HG03103 (cell line): ENCODE measurements around the gene SAPCD2.
"Not testable (repeated sequence)": the region's sequence is repeated elsewhere in the genome, so short reads cannot be mapped to it uniquely, and the experiment has no call there.

ENCODE experiments used
- ATAC-seq: cut with Tn5 transposase; IDR thresholded peaks from one replicate; pipeline ENCODE4 v1.9.1; 2021; ENCODE audit warnings: low read depth; ENCODE audit not compliant: unreplicated experiment

SAPCD2 gene

DNA sequence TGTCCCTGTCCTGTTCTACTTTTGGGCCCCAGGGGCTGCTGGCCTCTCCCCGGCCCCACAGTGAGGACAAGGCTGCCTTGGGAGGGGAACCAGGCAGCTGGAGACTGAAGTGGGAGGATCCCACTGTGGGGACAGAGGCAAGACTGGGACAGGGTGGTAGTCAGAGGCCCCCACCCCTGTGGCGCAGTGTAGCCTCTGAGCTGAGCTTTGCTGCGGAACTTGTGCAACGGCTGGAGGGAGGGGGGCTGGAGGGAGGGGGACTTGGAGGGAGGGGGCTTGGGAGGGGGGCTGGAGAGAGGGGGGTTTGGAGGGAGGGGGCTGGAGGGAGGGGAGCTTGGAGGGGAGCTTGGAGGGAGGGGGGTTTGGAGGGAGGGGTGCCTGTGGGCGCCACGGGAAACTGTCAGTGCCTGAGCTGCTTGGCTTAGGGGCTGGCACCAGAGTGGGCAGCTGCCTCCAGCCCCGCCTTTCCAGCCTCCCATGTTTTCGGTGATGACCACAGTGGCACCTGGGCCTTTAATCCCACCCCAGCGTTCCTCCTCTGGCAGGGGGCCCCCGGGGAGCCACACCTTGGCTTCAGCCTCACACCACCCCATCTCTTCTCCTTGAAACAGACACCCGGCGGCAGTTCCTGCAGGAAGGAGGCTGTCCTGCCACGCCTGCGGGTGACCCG is 36.2 kb downstream of the SAPCD2 start:
- no peak for ATAC-seq

DNA sequence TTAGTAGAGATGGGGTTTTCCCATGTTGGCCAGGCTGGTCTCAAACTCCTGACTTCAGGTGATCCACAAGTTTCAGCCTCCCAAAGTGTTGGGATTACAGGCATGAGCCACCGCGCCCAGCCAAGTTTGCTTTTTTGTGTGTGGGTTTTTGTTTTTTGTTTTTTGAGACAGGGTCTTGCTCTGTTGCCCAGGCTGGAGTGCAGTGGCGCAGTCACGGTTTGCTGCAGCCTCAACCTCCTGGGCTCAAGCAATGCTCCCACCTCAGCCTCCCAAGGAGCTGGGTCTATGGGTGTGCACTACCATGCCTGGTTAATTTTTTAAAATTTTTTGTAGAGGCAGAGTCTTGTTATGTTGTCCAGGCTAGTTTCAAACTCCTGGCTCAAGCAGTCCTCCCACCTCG is 36.9 kb downstream of the SAPCD2 start:
- ATAC-seq = not testable (repeated sequence)

DNA sequence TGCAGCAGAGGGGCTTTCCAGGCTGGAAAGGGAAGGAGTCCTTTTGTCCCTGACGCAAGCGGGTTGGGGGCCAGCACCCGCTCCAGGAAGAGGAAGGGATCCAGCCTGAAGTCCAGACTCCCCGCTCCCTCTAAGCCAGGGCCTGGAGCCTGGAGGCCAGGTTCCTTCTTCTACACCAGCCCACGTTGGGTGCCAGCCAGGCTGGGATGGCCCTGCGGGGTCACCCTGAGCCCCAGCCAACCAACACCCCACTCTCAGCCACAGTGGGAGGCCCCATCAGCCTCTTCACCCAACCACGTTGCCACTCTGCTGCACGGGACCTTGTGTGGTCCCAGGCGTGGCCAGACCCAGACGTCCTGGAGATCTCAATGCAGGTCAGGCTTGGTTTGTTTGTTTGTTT is 37.5 kb downstream of the SAPCD2 start:
- ATAC-seq = no peak

DNA sequence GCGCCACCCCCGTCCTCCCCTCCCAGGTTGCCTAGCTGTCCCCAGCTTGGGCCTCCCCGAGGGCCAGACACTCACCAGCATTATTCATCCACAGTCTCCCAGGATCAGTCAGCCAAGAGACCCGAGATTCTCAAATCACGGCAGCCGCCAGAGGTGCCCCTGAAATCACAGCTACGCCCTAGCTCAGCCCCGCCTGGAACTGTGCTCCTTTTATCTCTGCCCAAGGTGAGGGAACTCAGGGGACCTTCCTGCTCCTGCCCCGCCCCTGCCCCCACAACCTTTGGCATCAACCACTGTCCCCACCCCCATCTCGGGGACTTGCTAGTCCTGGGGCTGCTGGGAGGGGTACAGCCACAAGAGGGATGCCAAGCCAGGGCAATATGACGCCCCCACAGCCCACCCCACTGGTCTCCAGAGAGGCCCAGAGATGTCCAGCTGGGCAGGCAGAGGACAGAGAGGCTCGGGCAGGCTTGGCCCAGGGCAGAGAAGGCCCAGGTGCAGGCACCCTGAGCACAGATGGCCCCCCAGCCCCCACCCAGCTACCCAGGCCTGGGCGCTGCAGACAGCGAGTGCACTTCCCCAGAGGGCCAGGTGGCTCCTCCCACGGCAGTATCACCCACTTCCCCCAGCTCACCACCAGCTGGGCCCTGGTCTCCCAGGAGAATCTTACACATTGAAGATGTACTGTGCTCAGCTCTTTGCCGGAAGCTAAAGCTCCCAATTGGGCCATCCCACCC is 38.3 kb downstream of the SAPCD2 start, which contains the start of gene FUT7:
Gene FUT7, minus strand, starts transcription at position 185 of the 737 bp plus-strand sequence. Its CDS starts 97 bp downstream, at position 88.
- no peak for ATAC-seq

DNA sequence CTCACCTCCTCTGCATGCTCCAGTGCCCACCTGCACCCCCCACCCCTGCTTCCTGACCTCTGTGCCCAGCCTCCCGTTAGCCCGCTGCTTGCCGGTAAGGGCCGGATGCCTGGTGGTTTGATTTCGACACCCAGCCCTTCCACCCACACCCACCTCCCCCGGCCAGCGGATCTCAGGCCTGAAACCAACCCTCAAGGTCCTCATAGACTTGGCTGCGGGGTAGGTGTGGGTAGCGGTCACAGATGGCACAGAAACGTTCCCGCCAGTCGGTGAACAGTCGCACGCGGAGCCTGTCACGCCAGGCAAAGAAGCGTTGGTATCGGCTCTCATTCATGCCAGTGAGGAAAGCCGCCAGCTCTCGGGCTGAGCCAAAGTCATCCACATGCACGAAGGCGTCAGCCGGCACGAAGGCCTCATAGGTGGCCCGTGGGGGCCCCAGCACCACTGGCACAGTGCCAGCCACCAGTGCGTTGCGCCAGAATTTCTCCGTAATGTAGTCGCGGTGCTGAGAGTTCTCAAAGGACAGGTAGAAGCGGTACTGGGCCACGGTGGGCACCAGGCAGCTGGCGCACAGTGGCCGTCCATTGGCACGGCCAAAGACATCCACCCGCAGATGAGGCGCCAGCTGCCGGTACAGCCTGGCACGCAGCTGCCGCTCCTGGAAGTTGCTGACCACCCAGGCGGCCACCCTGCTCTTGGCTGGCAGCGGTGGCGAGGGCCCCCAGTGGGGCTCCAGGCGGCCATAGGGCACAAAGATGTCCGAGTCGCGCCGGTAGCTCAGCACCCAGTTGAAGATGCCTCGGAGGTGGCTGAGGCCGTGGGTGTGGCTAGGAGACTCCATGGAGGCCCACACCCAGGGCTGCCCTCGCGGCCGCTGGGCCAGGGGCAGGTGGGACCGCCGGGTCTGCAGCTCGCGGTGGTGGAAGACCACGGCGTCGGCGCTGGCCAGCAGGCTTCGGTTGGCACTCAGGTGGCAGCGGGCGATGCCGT is 39.5 kb downstream of the SAPCD2 start:
- ATAC-seq = no peak

DNA sequence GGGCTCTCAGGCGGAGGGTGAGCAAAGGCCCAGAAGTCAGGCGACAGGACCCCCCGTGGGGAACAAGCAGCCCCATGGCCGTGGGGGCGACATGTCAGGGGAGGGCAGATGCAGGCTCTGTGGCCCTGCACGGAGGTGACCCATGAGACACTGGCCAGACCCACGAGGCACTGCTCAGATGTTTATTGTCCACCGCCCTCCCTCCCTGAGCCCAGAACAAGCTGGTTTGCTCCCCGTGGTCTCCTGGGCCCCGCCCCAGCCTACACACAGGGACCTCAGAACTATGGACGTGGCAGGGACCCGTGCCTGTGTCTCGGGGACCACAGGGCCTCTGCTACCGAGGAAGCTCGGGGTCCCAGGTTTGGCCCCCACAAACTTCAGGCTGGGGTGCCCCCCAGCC is 40.4 kb downstream of the SAPCD2 start:
- no peak for ATAC-seq

DNA sequence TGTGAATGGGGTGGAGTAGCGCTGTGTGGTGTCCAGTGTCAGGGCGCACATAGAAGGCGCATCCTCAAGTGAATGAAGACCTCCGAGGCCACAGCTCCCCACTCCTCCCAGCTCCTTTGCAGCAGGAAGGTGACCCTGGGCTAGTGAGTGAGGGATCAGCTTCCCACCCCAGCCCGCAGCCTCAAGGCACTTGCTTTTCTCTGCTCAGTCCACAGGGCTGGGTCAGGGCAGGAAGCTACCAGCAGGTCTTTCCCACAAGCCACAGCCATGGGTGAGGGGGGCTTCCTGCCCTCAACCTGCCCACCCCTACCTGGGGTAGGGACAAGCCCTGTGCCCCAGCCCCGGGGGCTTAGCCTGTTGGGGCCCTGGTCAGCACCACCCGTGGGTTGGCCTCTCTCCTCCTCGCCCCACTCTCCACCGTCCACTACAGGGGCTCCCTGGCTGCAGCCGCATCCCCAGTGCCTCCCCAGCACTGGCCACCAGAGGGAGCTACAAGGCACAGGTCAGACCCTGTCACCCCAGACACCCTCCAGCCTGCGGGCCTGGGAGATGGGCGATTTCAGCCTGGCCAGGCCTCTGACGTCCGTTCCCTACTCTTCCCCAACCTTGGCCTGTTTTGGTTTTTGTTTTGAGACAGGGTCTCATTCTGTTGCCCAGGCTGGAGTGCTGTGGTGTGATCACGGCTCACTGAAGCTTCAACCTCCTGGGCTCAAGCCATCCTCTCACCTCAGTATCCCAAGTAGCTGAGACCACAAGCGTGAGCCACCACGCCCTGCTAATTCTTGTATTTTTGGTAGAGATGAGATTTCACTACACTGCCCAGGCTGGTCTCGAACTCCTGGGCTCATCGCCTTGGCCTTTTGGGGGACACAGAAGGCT is 41.1 kb downstream of the SAPCD2 start:
- no peak for ATAC-seq

DNA sequence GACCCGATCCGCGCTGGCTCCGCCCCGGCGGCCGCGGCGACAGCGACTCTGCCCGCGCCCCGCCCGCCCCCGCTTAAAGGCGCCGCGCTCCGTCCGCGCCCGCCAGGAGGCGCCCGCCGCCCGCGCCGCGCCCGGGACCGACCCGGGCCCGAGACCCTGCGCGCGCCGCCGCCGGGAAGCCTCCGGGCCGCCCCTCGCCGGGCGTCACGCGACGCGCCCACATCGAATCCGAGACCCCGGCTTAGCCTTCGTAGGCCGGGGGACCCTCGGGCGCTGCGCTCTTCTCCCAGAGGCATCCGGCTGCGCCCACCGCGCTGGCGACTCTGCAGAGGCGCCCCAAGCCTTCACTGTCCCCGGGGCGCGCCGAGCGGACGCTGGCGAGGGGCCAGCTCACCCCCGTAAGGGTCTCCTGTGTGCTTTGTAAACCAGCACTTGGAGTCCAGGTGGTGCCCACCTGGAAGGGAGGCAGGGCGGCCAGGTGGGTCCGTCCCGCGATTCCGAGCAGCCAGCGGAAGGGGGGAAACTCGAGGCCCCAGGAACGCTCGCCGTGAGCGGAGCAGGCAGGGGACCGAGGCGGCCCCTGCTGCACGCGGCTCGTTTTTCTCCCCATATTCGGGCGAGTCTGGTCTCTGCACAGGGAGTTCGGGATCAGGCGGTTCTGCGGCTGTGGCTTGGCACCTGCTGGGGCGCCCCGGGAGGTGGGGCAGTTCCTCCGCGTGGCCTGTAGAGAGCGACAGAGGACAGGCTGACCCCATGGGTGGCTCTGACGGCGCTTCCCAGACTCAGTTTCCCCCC is 41.9 kb downstream of the SAPCD2 start:
- peak; percentile 35 for ATAC-seq

DNA sequence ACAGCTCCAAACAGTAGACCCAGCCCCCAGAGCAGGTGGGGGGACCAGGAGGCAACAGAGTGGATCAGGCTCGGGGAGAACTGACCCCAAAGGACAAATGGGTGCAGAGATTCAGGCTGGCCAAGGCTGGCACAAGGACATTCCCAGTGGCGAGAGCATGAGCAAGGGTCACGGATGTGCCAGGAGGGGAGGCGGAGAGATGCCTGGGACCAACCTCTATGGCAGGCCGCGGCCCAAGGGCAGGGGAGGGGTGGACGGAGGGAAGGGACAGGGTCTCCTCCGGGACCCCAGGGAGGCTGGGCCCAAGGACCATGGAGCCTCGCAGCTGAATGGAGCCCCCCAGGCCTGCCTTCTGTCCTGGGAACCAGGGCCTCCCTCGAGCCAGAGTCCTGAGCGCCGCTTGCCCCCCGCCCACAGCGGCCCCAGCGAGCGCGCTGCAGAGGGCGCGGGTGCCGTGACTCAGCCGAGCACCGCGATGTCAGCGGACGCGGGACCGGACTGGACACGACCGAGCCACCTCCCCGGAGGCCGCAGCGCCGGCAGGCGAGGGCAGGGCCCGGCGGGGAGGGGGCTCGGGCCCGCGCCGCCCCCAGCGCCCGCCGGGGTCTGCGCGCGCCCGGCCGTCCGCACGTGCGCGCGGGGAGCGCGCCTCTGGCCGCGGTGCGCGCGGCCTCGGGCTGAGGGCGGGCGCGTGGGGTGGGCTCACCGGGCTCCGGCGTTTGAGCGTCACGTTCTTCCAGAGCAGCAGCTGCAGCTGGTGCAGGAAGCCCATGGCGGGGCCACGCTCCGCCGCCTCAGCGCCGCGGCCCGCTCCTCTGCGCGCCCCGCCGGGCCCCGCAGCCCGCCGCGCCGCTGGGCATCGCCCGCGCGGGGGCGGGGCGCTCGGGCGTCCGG is 42.7 kb downstream of the SAPCD2 start, which contains the start of gene ABCA2:
Gene ABCA2, minus strand, starts transcription at position 869 of the 894 bp plus-strand sequence. Its CDS starts 97 bp downstream, at position 772.
- ATAC-seq = no peak

DNA sequence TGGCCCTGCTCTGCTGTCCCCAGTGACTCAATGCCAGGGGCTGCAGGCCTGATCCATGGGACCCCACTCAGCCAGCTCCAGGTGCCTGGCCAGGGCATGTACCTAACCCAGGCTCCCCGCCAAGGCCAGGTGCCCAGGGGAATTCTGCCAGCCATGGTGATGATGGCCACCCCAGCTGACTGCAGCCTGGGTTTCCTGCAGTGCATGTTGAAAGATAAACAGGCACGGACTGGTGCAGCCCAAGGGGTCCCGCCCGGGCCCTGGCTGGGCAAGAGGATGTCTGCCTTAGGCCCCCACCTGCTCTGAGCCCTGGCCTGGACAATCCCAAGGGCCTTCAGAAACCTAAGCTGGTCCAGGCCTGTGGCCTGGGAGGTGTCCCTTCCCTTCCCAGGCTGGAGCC is 43.5 kb downstream of the SAPCD2 start:
- no peak for ATAC-seq

DNA sequence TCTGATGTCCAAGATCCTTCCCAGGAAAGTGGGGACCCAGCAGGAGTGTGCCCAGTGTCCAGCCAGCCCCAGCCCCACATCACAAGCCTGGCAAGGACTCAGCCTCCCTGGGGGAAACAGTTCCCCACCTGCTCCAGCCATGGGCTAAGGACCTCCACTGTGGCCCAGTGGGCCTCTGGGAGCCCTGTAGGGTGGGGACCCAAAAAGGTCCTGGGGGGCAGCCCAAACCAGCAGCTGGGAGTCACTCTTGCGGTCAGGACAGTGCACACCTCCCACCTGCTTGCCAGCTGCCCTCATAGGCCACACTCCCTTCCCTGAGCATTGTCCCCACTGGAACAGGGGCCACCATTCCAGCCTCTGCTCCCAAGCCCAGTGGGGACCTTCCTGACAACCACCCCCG is 44.0 kb downstream of the SAPCD2 start:
- no peak for ATAC-seq

DNA sequence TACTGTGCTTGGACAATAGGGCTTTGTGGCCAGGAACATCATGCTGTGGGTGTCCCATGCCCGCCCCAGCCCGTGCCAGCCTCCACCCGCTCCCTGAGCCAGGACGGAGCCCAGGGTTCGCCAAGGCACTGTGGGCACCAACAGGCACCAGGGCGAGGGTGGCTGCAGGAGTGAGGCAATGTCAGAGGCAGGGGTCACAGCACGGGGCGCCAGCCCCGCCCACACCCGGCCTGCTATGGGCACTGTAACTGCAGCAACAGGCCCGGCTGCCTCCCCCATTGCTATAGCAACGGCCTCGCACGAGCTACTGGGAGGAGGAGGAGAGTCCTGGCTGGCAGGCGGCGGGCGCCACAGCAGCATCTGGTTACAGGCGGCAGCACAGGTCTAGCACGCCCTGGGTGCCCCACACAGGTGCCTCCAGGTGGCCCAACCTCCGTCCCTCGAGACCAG is 44.8 kb downstream of the SAPCD2 start:
- ATAC-seq = no peak

DNA sequence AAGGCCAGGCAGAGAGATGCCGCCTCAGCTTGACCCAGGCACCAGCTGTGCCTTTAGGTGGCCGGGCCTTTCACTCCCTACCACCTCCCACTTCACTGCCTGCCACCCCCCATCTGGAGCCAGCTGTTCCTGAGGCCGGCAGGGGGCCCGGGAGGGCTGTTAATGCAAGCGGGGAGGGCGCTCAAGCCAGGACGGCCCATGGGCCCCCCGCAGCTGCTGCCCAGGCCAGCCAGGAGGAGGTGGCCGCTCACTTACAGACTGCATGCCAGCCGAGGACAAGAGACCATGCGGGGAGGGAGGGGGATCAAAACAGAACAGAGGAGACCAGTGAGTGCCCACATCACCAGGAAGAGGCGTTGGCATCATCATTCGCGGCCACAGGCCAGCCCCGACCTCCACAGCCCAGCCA is 46.8 kb downstream of the SAPCD2 start:
- no peak for ATAC-seq

DNA sequence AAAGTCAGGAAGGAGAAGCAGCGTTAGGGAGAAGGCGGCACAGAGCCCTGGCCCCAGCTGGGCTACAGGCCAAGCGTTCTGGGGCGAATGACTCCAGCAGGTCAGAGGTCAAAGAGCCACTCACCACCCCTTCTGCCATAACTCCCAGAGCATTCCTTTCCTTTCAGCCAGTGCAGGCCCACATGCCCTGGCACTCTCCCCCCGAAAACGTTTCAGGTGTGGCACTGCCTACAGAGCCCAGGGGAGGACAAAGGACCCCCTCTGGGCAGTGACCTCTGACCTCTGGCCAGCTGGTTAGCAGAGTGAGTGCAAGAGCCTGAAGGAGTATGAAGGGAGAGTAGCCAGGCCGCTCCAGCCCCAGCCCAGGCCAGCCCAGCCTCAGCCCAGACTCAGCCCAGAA is 47.2 kb downstream of the SAPCD2 start:
- no peak for ATAC-seq

DNA sequence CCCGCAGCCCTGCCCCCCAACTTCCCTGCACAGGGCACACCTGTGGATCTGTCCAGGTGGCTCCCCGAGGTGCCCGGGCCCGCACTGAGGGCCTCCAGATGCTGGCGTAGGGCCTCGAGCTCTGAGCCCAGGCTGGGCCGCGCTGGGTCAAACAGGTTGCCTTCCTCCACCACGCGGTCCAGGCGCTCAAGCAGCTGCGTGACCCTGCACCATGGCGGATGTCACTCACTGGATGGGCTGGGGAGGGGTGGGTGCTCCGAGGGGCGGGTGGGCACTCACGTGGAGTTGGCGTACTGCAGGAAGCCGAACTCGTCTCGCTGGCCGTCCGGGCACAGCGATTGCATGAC is 47.7 kb downstream of the SAPCD2 start:
- no peak for ATAC-seq

DNA sequence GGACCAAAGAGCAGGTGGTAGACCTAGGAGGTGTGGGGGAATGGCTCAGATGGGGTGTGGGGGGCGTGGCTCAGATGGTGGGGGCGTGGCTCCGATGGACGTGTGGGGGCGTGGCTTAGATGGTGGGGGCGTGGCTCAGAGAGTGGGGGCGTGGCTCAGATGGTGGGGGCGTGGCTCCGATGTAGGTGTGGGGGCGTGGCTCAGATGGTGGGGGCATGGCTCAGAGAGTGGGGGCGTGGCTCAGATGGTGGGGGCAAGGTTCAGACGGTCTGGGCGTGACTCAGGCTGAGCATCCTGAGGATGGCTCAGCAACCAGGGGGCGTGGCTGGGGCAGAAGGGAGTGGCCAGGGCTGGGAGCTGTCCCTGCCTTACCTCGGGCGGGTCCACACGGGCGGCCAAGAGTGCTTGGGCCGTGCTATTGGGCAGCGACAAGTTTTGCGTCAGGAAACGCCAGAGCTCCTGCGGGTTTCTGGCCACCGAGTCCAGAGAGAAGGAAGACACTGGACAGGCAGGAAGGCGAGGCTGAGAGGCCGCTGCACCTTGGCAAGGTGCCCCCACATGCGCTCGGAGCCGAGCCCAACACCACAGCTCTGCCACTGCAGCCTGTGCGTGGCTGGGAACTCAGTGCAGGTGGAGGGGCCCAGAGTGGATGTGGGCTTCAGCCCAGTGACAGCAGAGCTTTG is 48.2 kb downstream of the SAPCD2 start:
- no peak for ATAC-seq

DNA sequence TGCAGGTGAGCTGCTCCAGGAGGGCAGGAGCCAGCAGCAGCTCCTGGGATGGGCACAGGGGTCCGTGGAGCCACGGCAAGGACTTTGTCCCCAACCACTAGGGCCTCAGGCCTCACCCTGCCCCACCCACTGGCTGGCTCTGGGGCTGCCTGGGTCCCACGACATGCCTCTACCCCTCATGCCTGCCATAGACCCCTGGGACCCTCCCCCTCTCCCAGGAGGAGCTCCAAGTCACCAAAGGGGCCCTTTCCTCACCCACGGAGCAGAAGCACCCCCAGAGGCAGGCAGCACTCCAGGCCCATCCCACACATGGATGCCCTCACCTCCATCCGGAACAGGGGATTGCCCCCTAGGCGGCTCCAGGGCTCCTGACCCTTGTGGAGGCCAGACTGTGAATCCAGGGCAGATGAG is 48.8 kb downstream of the SAPCD2 start:
- ATAC-seq = no peak
